Neural cell (in vitro differentiated cells): ENCODE data around the gene DEFB114. TPM values are rescaled to one million over a fixed set of nuclear protein-coding genes. Genes with fewer than 3 reads are reported as not detected.

Source experiments
- H2AFZ ChIP-seq: fragments of 200-600, 300-800 bp; sonication (generic), shearing (Covaris generic); 2 replicates; pipeline ENCODE4 v1.6.0; 2014; ENCODE audit warnings: low read depth, mild to moderate bottlenecking, antibody characterized with exemption, low read length, moderate library complexity
- H3F3A ChIP-seq: fragments of 200-600 bp; shearing (Covaris generic); 2 replicates; pipeline ENCODE4 v1.6.1; 2016; ENCODE audit warnings: mild to moderate bottlenecking, moderate library complexity, mixed read lengths, antibody characterized with exemption, low read length; ENCODE audit not compliant: insufficient read depth, poor library complexity, severe bottlenecking
- H3K27ac ChIP-seq: fragments of 200-600, 300-800 bp; sonication (generic), shearing (Covaris generic); 2 replicates; pipeline ENCODE4 v1.5.1; 2014; ENCODE audit warnings: mild to moderate bottlenecking, low read length, moderate library complexity
- H3K27me3 ChIP-seq: fragments of 300-800, 200-600 bp; sonication (generic), shearing (Covaris generic); 2 replicates; pipeline ENCODE4 v1.6.0; 2014; ENCODE audit warnings: mild to moderate bottlenecking, low read depth, low read length, moderate library complexity; ENCODE audit not compliant: insufficient read depth
- H3K36me3 ChIP-seq: fragments of 300-800, 200-600 bp; sonication (generic), shearing (Covaris generic); 2 replicates; pipeline ENCODE4 v1.5.1; 2014; ENCODE audit warnings: mild to moderate bottlenecking, antibody characterized with exemption, low read length, moderate library complexity; ENCODE audit not compliant: insufficient read depth
- H3K4me2 ChIP-seq: fragments of 300-800, 200-600 bp; sonication (generic), shearing (Covaris generic); 2 replicates; pipeline ENCODE4 v1.6.0; 2014; ENCODE audit warnings: mild to moderate bottlenecking, low read length
- H3K4me3 ChIP-seq: fragments of 300-800, 200-600 bp; sonication (generic), shearing (Covaris generic); 2 replicates; pipeline ENCODE4 v1.5.1; 2014; ENCODE audit warnings: mild to moderate bottlenecking, low read length, moderate library complexity
- H3K79me2 ChIP-seq: fragments of 200-600 bp; shearing (Covaris generic); replicated peaks from 2 replicates; pipeline ENCODE4 v1.6.0; 2014; ENCODE audit warnings: mild to moderate bottlenecking, low read length, moderate library complexity; ENCODE audit not compliant: insufficient read depth
- H3K9ac ChIP-seq: fragments of 300-800, 200-600 bp; sonication (generic), shearing (Covaris generic); 2 replicates; pipeline ENCODE4 v1.6.1; 2016; ENCODE audit warnings: mild to moderate bottlenecking, low read length, mixed read lengths
- H3K9me2 ChIP-seq: fragments of 200-600 bp; shearing (Covaris generic); 2 replicates; pipeline ENCODE4 v1.6.1; 2016; ENCODE audit warnings: mild to moderate bottlenecking, low read length, mixed read lengths; ENCODE audit not compliant: insufficient read depth
- H3K9me3 ChIP-seq: fragments of 200-600, 300-800 bp; sonication (generic), shearing (Covaris generic); 2 replicates; pipeline ENCODE4 v1.6.1; 2016; ENCODE audit warnings: mild to moderate bottlenecking, mixed run types, low read length, moderate library complexity, mixed read lengths
- H4K20me1 ChIP-seq: fragments of 200-600 bp; shearing (Covaris generic); 2 replicates; pipeline ENCODE4 v1.6.1; 2016; ENCODE audit warnings: mild to moderate bottlenecking, mixed run types; ENCODE audit not compliant: insufficient read depth
- EP300 ChIP-seq: fragments of 450-650 bp; conservative IDR thresholded peaks from 2 replicates; pipeline ENCODE4 v1.6.1; 2014; ENCODE audit warnings: antibody characterized with exemption, mild to moderate bottlenecking, moderate library complexity; ENCODE audit not compliant: poor library complexity, severe bottlenecking
- EZH2 ChIP-seq: fragments of 200-600, 300-800 bp; shearing (Covaris generic), sonication (generic); IDR thresholded peaks from 2 replicates; pipeline ENCODE4 v1.6.1; 2014; ENCODE audit warnings: antibody characterized with exemption, low read length, borderline replicate concordance, mild to moderate bottlenecking; ENCODE audit not compliant: insufficient read depth, poor library complexity, severe bottlenecking
- MXI1 ChIP-seq: fragments of 450-650 bp; conservative IDR thresholded peaks from 2 replicates; pipeline ENCODE4 v1.6.1; 2014; ENCODE audit warnings: antibody characterized with exemption, mild to moderate bottlenecking; ENCODE audit not compliant: poor library complexity, severe bottlenecking
- POLR2AphosphoS5 ChIP-seq: IDR thresholded peaks from 2 replicates; pipeline ENCODE4 v1.6.1; 2012
- RAD21 ChIP-seq: fragments of 450-650 bp; conservative IDR thresholded peaks from 2 replicates; pipeline ENCODE4 v1.6.1; 2014; ENCODE audit warnings: antibody characterized with exemption, mild to moderate bottlenecking, moderate library complexity
- REST ChIP-seq: IDR thresholded peaks from 2 replicates; pipeline ENCODE4 v1.6.1; 2012; ENCODE audit warnings: borderline replicate concordance
- SMC3 ChIP-seq: fragments of 450-650 bp; conservative IDR thresholded peaks from 2 replicates; pipeline ENCODE4 v1.6.1; 2014; ENCODE audit warnings: antibody characterized with exemption, mild to moderate bottlenecking, moderate library complexity; ENCODE audit not compliant: poor library complexity
- TAF1 ChIP-seq: IDR thresholded peaks from 2 replicates; pipeline ENCODE4 v1.6.1; 2012; ENCODE audit warnings: low read depth
- polyA plus RNA-seq: library from polyadenylated mRNA; depleted of rRNA; stranded (reverse); fragments of >200 nt; gene quantifications from 2 replicates; pipeline ENCODE4 v1.2.3, GENCODE V29; 2014
- TF ChIP-seq, protein P1 (sequence below): fragments of 450-650 bp; IDR thresholded peaks from 2 replicates; pipeline ENCODE4 v1.5.1; 2014; ENCODE audit warnings: antibody characterized with exemption, mild to moderate bottlenecking, moderate library complexity; ENCODE audit not compliant: poor library complexity, severe bottlenecking

The DEFB114 gene
- polyA plus RNA-seq, 1 donor from 2014 or later = not detected

GRCh38 chr6:49937811-49938210 lies 26.2 kb downstream of the DEFB114 start:
- H4K20me1 ChIP-seq = no peaks in the 10 kb centered on the region
- no peaks in the 10 kb centered on the region for H3K9me2 ChIP-seq
- no peaks in the 10 kb centered on the region for H3K79me2 ChIP-seq
- H3K27ac ChIP-seq = no peak overlapping the region
- H3K36me3 ChIP-seq = no peaks in the 10 kb centered on the region
- H3F3A ChIP-seq = no peaks in the 10 kb centered on the region
- TF ChIP-seq RAD21 = no peak
- H2AFZ ChIP-seq = no peak overlapping the region
- H3K9ac ChIP-seq = no peak overlapping the region
- no peak overlapping the region for H3K4me2 ChIP-seq
- H3K9me3 ChIP-seq = no peaks in the 10 kb centered on the region
- H3K27me3 ChIP-seq = no peaks in the 10 kb centered on the region
- H3K4me3 ChIP-seq = no peak overlapping the region

- H3K27me3 ChIP-seq = no peaks in the 10 kb centered on the region
- TF ChIP-seq MXI1 = no peak
- H3K4me3 ChIP-seq = no peak overlapping the region
- H3K36me3 ChIP-seq = no peaks in the 10 kb centered on the region
- no peaks in the 10 kb centered on the region for H3K79me2 ChIP-seq
- no peaks in the 10 kb centered on the region for H3F3A ChIP-seq
- H4K20me1 ChIP-seq = no peaks in the 10 kb centered on the region
- H2AFZ ChIP-seq = no peak overlapping the region
- H3K27ac ChIP-seq = no peak overlapping the region
- H3K9me2 ChIP-seq = no peaks in the 10 kb centered on the region
- H3K4me2 ChIP-seq = no peak overlapping the region
- no peaks in the 10 kb centered on the region for H3K9me3 ChIP-seq
- H3K9ac ChIP-seq = no peak overlapping the region
Measured at GRCh38 chr6:49937017-49937416, 26.9 kb downstream of the DEFB114 start.

GRCh38 chr6:49935387-49935786 lies 28.6 kb downstream of the DEFB114 start:
- no peaks in the 10 kb centered on the region for H3K36me3 ChIP-seq
- TF ChIP-seq POLR2AphosphoS5 (no peak), EP300 (no peak), MXI1 (no peak), REST (no peak), RAD21 (no peak), SMC3 (no peak), EZH2 (no peak), TAF1 (no peak)
- TF ChIP-seq, protein P1, sequence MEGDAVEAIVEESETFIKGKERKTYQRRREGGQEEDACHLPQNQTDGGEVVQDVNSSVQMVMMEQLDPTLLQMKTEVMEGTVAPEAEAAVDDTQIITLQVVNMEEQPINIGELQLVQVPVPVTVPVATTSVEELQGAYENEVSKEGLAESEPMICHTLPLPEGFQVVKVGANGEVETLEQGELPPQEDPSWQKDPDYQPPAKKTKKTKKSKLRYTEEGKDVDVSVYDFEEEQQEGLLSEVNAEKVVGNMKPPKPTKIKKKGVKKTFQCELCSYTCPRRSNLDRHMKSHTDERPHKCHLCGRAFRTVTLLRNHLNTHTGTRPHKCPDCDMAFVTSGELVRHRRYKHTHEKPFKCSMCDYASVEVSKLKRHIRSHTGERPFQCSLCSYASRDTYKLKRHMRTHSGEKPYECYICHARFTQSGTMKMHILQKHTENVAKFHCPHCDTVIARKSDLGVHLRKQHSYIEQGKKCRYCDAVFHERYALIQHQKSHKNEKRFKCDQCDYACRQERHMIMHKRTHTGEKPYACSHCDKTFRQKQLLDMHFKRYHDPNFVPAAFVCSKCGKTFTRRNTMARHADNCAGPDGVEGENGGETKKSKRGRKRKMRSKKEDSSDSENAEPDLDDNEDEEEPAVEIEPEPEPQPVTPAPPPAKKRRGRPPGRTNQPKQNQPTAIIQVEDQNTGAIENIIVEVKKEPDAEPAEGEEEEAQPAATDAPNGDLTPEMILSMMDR = no peak
- H3K4me3 ChIP-seq = no peak overlapping the region
- no peaks in the 10 kb centered on the region for H3K9me3 ChIP-seq
- no peak overlapping the region for H2AFZ ChIP-seq
- H3K27me3 ChIP-seq = no peaks in the 10 kb centered on the region
- no peaks in the 10 kb centered on the region for H4K20me1 ChIP-seq
- no peak overlapping the region for H3K27ac ChIP-seq
- no peak overlapping the region for H3K9ac ChIP-seq
- H3K4me2 ChIP-seq = no peak overlapping the region
- no peaks in the 10 kb centered on the region for H3K79me2 ChIP-seq
- no peaks in the 10 kb centered on the region for H3F3A ChIP-seq
- no peaks in the 10 kb centered on the region for H3K9me2 ChIP-seq
